ENCODE results near the gene HSD17B4. TPM values are rescaled to one million over a fixed set of nuclear protein-coding genes. Genes with fewer than 3 reads are reported as not detected.

HSD17B4 gene
- total and polyA plus RNA-seq, 9 of the 15 experiments (the other 6 are each of a cell fraction or from before 2014, with no cell fraction given) = 50.6 to 187 (median 94.6) TPM

DNA sequence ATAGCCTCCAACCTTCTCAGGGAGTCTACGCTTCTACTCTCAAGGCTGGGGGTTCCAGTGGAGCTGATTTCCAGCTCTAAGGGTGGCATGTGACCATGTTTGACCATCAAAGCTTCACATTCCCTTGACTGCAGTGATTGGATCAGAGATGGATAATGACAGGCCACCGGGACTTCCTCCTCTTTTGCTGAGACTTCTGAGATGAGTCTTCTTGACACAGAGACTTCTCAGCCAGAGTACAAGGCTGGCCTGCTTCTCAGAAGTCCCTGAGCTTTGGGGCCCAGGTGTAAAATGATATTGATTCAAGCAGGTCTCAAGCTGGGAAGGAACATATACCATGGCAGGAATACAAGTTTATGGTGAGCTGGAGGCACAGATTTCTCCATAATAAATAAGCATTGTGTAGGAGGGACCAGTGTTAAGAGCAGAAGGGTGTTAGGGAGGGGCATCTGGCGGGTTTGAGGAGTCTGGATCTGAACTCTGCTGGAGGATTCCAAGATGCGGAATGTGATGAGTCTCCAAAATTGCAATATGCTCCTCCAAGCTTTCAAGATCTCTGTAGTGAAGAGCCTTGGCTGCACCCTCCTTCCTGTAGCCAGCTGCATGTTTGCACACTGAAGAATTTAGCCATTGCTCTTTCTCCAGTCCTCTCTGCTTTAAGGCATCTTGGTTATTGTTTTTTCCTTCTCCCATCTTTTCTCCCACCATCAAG is 41.7 kb upstream of the HSD17B4 start:
- Histone ChIP-seq H4K20me1 (replicated peaks; ENCODE audit: control insufficient read depth, insufficient read depth, low read length) (no peaks in the 10 kb centered on the region), H3K9me3 (replicated peaks; ENCODE audit: control insufficient read depth, insufficient read depth, low read depth, low read length) (no peaks in the 10 kb centered on the region), H3K4me2 (ENCODE audit: insufficient read depth, low read length) (no peak overlapping the region), H3K36me3 (ENCODE audit: control insufficient read depth, insufficient read depth, low read length) (no peaks in the 10 kb centered on the region), H3K9ac (ENCODE audit: insufficient read depth in 1 of 2, low read depth in 2 of 2, low read length in 2 of 2) (no peak overlapping the region), H3K79me2 (ENCODE audit: control insufficient read depth, insufficient read depth, low read length) (no peaks in the 10 kb centered on the region), H3K4me3 (no peak overlapping the region), H3K27ac (ENCODE audit: extremely low read depth, low read depth, low read length) (no peak overlapping the region), H3K27me3 (ENCODE audit: control insufficient read depth in 2 of 2, insufficient read depth in 2 of 2, low read length in 2 of 2) (no peaks in the 10 kb centered on the region), H3K4me1 (replicated peaks in 1 of 2; ENCODE audit: control insufficient read depth in 2 of 2, insufficient read depth in 2 of 2, low read length in 2 of 2) (peaks cover 0 to 10% of the 10 kb centered on the region in 2 experiments; a peak in 3 of 5 replicates), H2AFZ (ENCODE audit: low read depth, low read length) (0 out of 2 replicates have a peak overlapping the region, but pooled peaks have one; percentile 5), H3K9me1 (ENCODE audit: control insufficient read depth, insufficient read depth, low read length) (no peaks in the 10 kb centered on the region)
- no peak for TF ChIP-seq STAT5B (CRISPR knock-in tag; IDR thresholded peaks at IDR 0.05)
- no peak for TF ChIP-seq KDM5B (IDR thresholded peaks at IDR 0.05; ENCODE audit: insufficient replicate concordance, low read depth, low read length)
- no peak for TF ChIP-seq IFI16 (CRISPR knock-in tag; IDR thresholded peaks at IDR 0.05)
- no peak for TF ChIP-seq ZNF707 (CRISPR knock-in tag; conservative IDR thresholded peaks at IDR 0.05)
- TF ChIP-seq CAMTA2 (CRISPR knock-in tag; conservative IDR thresholded peaks at IDR 0.05) = no peak
- no peak for TF ChIP-seq NFIC (IDR thresholded peaks at IDR 0.05)
- no peak for TF ChIP-seq CBFA2T3 (IDR thresholded peaks at IDR 0.05)
- no peak for TF ChIP-seq RBM34 (IDR thresholded peaks at IDR 0.05; ENCODE audit: borderline replicate concordance, insufficient read depth, low read length)
- no peak for TF ChIP-seq EWSR1 (IDR thresholded peaks at IDR 0.05; ENCODE audit: borderline replicate concordance, low read depth, partially characterized antibody)
- TF ChIP-seq ARID2 (IDR thresholded peaks at IDR 0.05) = no peak
- TF ChIP-seq DPF2 (IDR thresholded peaks at IDR 0.05) = no peak
- TF ChIP-seq HDAC2 (IDR thresholded peaks at IDR 0.05) = no peak
- TF ChIP-seq BDP1 (IDR thresholded peaks at IDR 0.05; ENCODE audit: insufficient read depth, insufficient read length) = no peak
- in situ Hi-C loops (cut with MboI) (loop anchor here (5.0 kb wide), 1 partner anchor 423 kb away; the partner anchor contains the start of gene DTWD2), intact Hi-C loops (cut with micrococcal nuclease) (no loop called here)
- ATAC-seq (no peak), DNase-seq (ENCODE audit: extremely low read depth in 1 of 4, low spot score in 3 of 4) (no peak), FAIRE-seq (no peak)
- BruUV-seq (replicated peaks) = no TSS peak
- 62% methylated on average over 4 of the region's 4 CpGs for WGBS (ENCODE audit: insufficient coverage, low coverage, missing lambda C conversion rate)
- ChIA-PET CTCF (ENCODE audit: low intra/inter-chr PET ratio) (interaction anchor here (0.6 to 2.5 kb wide), 3 partner anchors 17 to 422 kb away, joined by 3 to 26 read pairs (median 20); partner anchors contain the start of gene DTWD2), POLR2A (interaction anchor here (1.0 to 1.3 kb wide), 2 partner anchors 293 to 339 kb away, joined by 3 to 8 read pairs; partner anchors contain the start of gene DMXL1)
